DOHH2 (cell line): Measurements from ENCODE around the gene MBP.

Experiments
- CTCF ChIP-seq: fragments of 200-600 bp; sonication (generic); IDR thresholded peaks from one replicate; pipeline ENCODE4 v1.5.1; 2014; ENCODE audit warnings: antibody characterized with exemption, mild to moderate bottlenecking, low read depth, low read length; ENCODE audit not compliant: poor library complexity, severe bottlenecking
- EZH2phosphoT487 ChIP-seq: fragments of 200-600 bp; sonication (generic); IDR thresholded peaks from 2 replicates; pipeline ENCODE4 v1.6.1; 2017; ENCODE audit warnings: borderline replicate concordance, mild to moderate bottlenecking, antibody characterized with exemption, low read length, moderate library complexity, mixed read lengths

GRCh38 chr18:76962851-76963250 lies 169.7 kb downstream of the MBP start:
- TF ChIP-seq CTCF, result no peak
- TF ChIP-seq EZH2phosphoT487, result no peak
